ENCODE results near the gene FGF8. TPM values are rescaled to one million over a fixed set of nuclear protein-coding genes. Genes with fewer than 3 reads are reported as not detected.

The FGF8 gene
- total and polyA plus RNA-seq, 10 of the 15 experiments (the other 5 are each of a cell fraction or from before 2014, with no cell fraction given) = 0.08 to 0.43 (median 0.17) TPM; not detected in 7

DNA sequence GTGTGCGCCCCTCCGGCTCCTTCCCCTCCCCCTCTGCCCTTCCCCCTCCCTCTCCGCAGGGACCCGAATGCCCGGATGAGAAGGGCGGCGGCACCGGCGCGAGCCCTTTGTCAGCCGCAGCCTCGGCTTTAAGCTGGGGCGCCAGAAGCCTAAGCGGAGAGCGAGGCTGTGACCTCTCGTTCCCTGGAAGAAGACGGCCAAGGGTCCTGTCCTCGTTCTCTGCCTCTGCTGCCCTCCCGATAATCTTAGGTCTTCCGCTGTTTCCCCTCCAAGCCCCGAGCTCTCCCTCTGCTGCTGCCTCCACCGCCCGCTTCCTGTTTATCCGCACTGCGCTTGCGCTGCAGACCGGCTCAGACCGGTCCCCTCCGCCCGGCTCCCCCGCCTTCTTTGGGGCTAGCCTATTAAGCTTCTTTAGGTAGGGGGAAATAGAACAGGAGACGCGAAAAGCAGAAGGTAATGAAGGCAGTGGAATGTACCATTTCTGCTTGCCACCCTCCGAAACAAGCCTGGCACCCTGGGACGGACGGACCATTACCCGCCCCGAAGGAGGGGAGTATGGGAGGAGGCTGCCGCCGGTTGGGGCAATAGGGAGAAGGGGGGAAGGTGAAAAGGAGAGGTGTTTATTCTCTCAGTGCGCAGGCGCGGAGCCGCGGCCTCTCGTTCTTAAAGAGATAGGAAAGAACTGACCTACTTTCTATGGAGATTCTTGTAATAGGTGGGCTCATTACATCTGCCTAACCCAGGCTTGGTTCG, 42.4 kb upstream of the FGF8 start, which contains the start of gene OGA (continued):
- TF ChIP-seq FOS (IDR thresholded peaks at IDR 0.05; ENCODE audit: borderline replicate concordance, extremely low read depth, insufficient read length) = no peak
- TF ChIP-seq SMAD5 (IDR thresholded peaks at IDR 0.05; ENCODE audit: low read depth) = peak; percentile 90
- no peak for TF ChIP-seq SMARCA5 (IDR thresholded peaks at IDR 0.05)
- TF ChIP-seq TCF12 (IDR thresholded peaks at IDR 0.05; ENCODE audit: low read depth, low read length) = 0 out of 2 replicates have a peak, but pooled peaks have one; percentile 21
- TF ChIP-seq STAT3 (IDR thresholded peaks at IDR 0.05; ENCODE audit: low read depth, low read length) = no peak; the same call in 1 of the 2 replicates
- TF ChIP-seq, protein P1, sequence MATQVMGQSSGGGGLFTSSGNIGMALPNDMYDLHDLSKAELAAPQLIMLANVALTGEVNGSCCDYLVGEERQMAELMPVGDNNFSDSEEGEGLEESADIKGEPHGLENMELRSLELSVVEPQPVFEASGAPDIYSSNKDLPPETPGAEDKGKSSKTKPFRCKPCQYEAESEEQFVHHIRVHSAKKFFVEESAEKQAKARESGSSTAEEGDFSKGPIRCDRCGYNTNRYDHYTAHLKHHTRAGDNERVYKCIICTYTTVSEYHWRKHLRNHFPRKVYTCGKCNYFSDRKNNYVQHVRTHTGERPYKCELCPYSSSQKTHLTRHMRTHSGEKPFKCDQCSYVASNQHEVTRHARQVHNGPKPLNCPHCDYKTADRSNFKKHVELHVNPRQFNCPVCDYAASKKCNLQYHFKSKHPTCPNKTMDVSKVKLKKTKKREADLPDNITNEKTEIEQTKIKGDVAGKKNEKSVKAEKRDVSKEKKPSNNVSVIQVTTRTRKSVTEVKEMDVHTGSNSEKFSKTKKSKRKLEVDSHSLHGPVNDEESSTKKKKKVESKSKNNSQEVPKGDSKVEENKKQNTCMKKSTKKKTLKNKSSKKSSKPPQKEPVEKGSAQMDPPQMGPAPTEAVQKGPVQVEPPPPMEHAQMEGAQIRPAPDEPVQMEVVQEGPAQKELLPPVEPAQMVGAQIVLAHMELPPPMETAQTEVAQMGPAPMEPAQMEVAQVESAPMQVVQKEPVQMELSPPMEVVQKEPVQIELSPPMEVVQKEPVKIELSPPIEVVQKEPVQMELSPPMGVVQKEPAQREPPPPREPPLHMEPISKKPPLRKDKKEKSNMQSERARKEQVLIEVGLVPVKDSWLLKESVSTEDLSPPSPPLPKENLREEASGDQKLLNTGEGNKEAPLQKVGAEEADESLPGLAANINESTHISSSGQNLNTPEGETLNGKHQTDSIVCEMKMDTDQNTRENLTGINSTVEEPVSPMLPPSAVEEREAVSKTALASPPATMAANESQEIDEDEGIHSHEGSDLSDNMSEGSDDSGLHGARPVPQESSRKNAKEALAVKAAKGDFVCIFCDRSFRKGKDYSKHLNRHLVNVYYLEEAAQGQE (IDR thresholded peaks at IDR 0.05; ENCODE audit: low read depth, low read length) = peak; percentile 60
- TF ChIP-seq WRNIP1 (IDR thresholded peaks at IDR 0.05; ENCODE audit: borderline replicate concordance, low read depth, low read length) = no peak
- TF ChIP-seq, protein P2, sequence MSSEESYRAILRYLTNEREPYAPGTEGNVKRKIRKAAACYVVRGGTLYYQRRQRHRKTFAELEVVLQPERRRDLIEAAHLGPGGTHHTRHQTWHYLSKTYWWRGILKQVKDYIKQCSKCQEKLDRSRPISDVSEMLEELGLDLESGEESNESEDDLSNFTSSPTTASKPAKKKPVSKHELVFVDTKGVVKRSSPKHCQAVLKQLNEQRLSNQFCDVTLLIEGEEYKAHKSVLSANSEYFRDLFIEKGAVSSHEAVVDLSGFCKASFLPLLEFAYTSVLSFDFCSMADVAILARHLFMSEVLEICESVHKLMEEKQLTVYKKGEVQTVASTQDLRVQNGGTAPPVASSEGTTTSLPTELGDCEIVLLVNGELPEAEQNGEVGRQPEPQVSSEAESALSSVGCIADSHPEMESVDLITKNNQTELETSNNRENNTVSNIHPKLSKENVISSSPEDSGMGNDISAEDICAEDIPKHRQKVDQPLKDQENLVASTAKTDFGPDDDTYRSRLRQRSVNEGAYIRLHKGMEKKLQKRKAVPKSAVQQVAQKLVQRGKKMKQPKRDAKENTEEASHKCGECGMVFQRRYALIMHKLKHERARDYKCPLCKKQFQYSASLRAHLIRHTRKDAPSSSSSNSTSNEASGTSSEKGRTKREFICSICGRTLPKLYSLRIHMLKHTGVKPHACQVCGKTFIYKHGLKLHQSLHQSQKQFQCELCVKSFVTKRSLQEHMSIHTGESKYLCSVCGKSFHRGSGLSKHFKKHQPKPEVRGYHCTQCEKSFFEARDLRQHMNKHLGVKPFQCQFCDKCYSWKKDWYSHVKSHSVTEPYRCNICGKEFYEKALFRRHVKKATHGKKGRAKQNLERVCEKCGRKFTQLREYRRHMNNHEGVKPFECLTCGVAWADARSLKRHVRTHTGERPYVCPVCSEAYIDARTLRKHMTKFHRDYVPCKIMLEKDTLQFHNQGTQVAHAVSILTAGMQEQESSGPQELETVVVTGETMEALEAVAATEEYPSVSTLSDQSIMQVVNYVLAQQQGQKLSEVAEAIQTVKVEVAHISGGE (CRISPR knock-in tag; IDR thresholded peaks at IDR 0.05) = no peak
- TF ChIP-seq, protein P3, sequence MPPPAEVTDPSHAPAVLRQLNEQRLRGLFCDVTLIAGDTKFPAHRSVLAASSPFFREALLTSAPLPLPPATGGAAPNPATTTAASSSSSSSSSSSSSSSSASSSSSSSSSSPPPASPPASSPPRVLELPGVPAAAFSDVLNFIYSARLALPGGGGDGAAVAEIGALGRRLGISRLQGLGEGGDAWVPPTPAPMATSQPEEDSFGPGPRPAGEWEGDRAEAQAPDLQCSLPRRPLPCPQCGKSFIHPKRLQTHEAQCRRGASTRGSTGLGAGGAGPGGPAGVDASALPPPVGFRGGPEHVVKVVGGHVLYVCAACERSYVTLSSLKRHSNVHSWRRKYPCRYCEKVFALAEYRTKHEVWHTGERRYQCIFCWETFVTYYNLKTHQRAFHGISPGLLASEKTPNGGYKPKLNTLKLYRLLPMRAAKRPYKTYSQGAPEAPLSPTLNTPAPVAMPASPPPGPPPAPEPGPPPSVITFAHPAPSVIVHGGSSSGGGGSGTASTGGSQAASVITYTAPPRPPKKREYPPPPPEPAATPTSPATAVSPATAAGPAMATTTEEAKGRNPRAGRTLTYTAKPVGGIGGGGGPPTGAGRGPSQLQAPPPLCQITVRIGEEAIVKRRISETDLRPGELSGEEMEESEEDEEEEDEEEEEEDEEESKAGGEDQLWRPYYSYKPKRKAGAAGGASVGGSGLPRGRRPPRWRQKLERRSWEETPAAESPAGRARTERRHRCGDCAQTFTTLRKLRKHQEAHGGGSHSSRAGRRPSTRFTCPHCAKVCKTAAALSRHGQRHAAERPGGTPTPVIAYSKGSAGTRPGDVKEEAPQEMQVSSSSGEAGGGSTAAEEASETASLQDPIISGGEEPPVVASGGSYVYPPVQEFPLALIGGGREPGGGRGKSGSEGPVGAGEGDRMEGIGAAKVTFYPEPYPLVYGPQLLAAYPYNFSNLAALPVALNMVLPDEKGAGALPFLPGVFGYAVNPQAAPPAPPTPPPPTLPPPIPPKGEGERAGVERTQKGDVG (CRISPR knock-in tag; IDR thresholded peaks at IDR 0.05) = 0 out of 2 replicates have a peak, but pooled peaks have one; percentile 9
- no peak for TF ChIP-seq ZNF217 (IDR thresholded peaks at IDR 0.05)
- peak; percentile 97; the same call in 1 of the 2 replicates for TF ChIP-seq STAT1 (conservative IDR thresholded peaks at IDR 0.05)
- no peak for TF ChIP-seq SUPT20H (IDR thresholded peaks at IDR 0.05; ENCODE audit: borderline replicate concordance, control insufficient read depth, low read depth, low read length)
- TF ChIP-seq, protein P4, sequence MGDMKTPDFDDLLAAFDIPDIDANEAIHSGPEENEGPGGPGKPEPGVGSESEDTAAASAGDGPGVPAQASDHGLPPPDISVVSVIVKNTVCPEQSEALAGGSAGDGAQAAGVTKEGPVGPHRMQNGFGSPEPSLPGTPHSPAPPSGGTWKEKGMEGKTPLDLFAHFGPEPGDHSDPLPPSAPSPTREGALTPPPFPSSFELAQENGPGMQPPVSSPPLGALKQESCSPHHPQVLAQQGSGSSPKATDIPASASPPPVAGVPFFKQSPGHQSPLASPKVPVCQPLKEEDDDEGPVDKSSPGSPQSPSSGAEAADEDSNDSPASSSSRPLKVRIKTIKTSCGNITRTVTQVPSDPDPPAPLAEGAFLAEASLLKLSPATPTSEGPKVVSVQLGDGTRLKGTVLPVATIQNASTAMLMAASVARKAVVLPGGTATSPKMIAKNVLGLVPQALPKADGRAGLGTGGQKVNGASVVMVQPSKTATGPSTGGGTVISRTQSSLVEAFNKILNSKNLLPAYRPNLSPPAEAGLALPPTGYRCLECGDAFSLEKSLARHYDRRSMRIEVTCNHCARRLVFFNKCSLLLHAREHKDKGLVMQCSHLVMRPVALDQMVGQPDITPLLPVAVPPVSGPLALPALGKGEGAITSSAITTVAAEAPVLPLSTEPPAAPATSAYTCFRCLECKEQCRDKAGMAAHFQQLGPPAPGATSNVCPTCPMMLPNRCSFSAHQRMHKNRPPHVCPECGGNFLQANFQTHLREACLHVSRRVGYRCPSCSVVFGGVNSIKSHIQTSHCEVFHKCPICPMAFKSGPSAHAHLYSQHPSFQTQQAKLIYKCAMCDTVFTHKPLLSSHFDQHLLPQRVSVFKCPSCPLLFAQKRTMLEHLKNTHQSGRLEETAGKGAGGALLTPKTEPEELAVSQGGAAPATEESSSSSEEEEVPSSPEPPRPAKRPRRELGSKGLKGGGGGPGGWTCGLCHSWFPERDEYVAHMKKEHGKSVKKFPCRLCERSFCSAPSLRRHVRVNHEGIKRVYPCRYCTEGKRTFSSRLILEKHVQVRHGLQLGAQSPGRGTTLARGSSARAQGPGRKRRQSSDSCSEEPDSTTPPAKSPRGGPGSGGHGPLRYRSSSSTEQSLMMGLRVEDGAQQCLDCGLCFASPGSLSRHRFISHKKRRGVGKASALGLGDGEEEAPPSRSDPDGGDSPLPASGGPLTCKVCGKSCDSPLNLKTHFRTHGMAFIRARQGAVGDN (IDR thresholded peaks at IDR 0.05) = peak; percentile 50; the same call in 1 of the 2 replicates
- TF ChIP-seq, protein P5, sequence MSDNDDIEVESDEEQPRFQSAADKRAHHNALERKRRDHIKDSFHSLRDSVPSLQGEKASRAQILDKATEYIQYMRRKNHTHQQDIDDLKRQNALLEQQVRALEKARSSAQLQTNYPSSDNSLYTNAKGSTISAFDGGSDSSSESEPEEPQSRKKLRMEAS (IDR thresholded peaks at IDR 0.05; ENCODE audit: low read depth, low read length) = no peak; the same call in 1 of the 2 replicates
